Endometrial microvascular endothelial cells (primary cell): Measurements from ENCODE around the gene ZNRF2. TPM values are rescaled to one million over a fixed set of nuclear protein-coding genes. Genes with fewer than 3 reads are reported as not detected.

ENCODE experiments used
- in situ Hi-C: cut with HindIII; loops from 2 replicates; pipeline ENCODE4 v1.10.0; 2017; ENCODE audit warnings: low sequenced_read_pairs, low pct_unique_long_range_greater_than_20kb; ENCODE audit errors: inconsistent ontology term
- total RNA-seq: library from RNA; depleted of rRNA; stranded (reverse); fragments of >200 nt; gene quantifications from one replicate; pipeline ENCODE4 v1.2.3, GENCODE V29; 2015; ENCODE audit errors: inconsistent ontology term

ZNRF2 gene
- total RNA-seq, 1 donor from 2014 or later = 7.4 TPM

GRCh38 chr7:30344513-30344912, 60.1 kb downstream of the ZNRF2 start:
- in situ Hi-C loops = no loop called here

- in situ Hi-C loops = no loop called here
Observed at GRCh38 chr7:30347226-30348082, 63.1 kb downstream of the ZNRF2 start.

- in situ Hi-C loops = no loop called here
Observed at GRCh38 chr7:30348083-30348560, 63.7 kb downstream of the ZNRF2 start.

GRCh38 chr7:30349170-30349569, 64.8 kb downstream of the ZNRF2 start:
- in situ Hi-C loops = no loop called here

GRCh38 chr7:30349816-30350215, 65.4 kb downstream of the ZNRF2 start:
- in situ Hi-C loops = no loop called here

- in situ Hi-C loops = no loop called here
Observed at GRCh38 chr7:30351286-30351685, 66.9 kb downstream of the ZNRF2 start.

GRCh38 chr7:30351724-30352123, 67.3 kb downstream of the ZNRF2 start:
- in situ Hi-C loops = no loop called here

GRCh38 chr7:30352169-30352568, 67.8 kb downstream of the ZNRF2 start:
- in situ Hi-C loops = no loop called here

- in situ Hi-C loops = no loop called here
Observed at GRCh38 chr7:30353532-30353931, 69.1 kb downstream of the ZNRF2 start.

GRCh38 chr7:30353932-30354607, 69.7 kb downstream of the ZNRF2 start:
- in situ Hi-C loops = no loop called here

- in situ Hi-C loops = no loop called here
Observed at GRCh38 chr7:30354791-30355190, 70.4 kb downstream of the ZNRF2 start.

- in situ Hi-C loops = no loop called here
Observed at GRCh38 chr7:30359957-30360356, 75.6 kb downstream of the ZNRF2 start.

- in situ Hi-C loops = no loop called here
Observed at GRCh38 chr7:30363778-30364563, 79.6 kb downstream of the ZNRF2 start.

GRCh38 chr7:30364773-30365172, 80.4 kb downstream of the ZNRF2 start:
- in situ Hi-C loops = no loop called here

GRCh38 chr7:30365621-30366020, 81.2 kb downstream of the ZNRF2 start:
- in situ Hi-C loops = no loop called here

- in situ Hi-C loops = no loop called here
Observed at GRCh38 chr7:30366606-30367005, 82.2 kb downstream of the ZNRF2 start.

GRCh38 chr7:30367561-30367960, 83.2 kb downstream of the ZNRF2 start:
- in situ Hi-C loops = no loop called here

- in situ Hi-C loops = no loop called here
Observed at GRCh38 chr7:30369879-30370278, 85.5 kb downstream of the ZNRF2 start.

- in situ Hi-C loops = no loop called here
Observed at GRCh38 chr7:30371321-30371720, 86.9 kb downstream of the ZNRF2 start.
